GM21367 (cell line): ENCODE measurements around the gene QPRT.
"Not testable (repeated sequence)": the region's sequence is repeated elsewhere in the genome, so short reads cannot be mapped to it uniquely, and the experiment has no call there.

ENCODE experiments used
- ATAC-seq: cut with Tn5 transposase; IDR thresholded peaks from one replicate; pipeline ENCODE4 v1.9.1; 2021; ENCODE audit not compliant: unreplicated experiment

Gene QPRT

GRCh38 chr16:29678691-29679267 is at the start of gene QPRT:
Gene QPRT (plus strand): TSS chr16:29679180. CDS start chr16:29679198, 18 bp downstream.
- no peak for ATAC-seq

- not testable (repeated sequence) for ATAC-seq
These were observed 49.7 kb upstream of the QPRT start for GRCh38 chr16:29629318-29629717.

DNA sequence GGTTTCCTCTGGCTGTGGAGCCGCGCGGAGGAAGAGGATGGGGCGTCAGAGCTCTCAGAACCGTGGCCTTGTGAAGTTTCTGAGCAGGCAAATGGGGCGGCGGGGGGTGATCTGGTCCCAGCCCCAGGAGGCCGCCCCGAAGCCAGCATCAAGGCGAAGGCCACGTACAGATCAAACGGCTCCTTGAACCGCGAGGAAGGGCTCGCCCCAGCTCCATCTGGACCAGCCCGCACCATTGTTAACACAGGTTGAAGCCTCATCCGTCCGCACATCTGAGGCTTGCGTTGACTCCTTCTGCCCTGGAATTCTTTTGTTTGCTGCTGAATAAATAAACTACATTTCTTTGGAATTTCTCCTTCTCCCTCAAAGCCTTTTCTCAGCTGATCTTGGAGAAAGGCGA is 47.3 kb upstream of the QPRT start:
- not testable (repeated sequence) for ATAC-seq

DNA sequence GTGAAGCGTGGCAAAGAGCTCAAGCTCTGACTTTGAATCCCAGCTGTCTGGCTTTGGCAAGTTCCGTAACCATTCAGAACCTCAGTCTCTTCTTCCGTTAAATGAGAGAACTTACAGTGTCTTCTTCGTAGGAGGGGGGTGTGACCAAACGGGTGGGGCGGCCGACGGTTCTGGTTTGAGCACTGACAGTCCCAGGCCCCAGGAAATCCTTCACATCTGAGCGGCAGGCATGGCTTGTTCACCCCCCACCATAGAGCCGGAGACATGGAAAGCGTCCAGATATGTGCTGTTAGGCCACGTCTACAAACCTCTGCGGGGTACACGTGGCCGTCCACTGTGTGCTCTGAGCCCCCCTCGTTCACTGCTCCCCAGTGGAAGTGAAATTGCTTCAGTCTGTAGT is 43.1 kb upstream of the QPRT start:
- ATAC-seq: not testable (repeated sequence)

DNA sequence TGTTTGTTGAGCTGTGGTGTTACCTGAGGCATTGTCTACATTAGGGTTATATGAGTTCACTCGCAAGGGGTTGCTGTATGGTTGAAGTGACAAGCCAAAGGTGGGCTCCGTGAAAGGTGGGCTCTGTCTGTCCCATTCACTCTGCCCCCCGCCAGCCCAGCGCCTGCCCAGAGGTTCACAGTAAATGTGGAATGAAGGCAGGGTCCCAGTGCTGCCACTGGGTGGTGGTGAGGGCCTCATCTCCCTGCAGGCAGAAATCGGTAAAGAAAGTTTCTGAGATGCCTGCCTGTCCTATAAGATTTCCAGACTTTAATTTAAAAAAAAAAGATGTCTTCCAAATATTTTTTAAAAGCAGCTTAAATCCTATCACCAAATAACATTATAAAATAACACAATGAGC is 42.6 kb upstream of the QPRT start:
- not testable (repeated sequence) for ATAC-seq

DNA sequence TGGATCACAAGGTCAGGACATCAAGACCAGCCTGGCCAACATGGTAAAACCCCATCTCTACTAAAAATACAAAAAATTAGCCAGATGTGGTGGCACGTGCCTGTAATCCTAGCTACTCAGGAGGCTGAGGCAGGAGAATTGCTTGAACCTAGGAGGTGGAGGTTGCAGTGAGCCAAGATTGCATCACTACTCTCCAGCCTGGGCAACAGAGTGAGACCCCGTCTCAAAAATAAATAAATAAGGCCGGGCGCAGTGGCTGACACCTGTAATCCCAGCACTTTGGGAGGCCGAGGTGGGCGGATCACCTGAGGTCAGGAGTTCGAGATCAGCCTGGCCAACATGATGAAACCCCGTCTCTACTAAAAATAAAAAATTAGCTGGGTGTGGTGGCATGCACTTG is 40.2 kb upstream of the QPRT start:
- not testable (repeated sequence) for ATAC-seq

- no peak for ATAC-seq
These were observed 37.4 kb upstream of the QPRT start for GRCh38 chr16:29641561-29641960.

- ATAC-seq: no peak
These were observed 35.4 kb upstream of the QPRT start for GRCh38 chr16:29643596-29643995.

DNA sequence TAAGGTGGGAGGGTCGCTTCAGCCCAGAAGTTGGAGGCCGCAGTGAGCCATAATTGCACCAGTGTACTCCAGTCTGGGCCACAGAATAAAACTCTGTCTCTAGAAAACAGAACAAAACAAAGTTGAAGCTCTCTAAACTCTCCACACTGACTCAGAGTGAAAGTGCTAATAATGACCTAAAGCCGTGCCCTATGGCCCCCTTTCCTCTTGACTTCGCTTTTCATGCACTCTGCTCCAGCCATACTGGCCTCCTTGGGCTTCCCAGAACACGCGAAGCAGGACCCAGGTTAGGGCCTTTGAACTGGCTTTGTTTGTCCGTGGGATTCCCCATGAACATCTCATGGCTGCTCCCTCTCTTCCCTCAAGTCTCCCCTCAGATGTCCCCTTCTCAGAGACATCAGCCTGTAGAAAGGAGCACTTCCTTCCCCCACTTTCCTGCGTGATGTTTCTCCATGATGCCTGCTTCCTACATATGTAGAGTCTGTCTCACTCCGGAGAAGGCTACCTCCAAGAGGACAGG is 34.6 kb upstream of the QPRT start:
- peak; percentile 52 for ATAC-seq

GRCh38 chr16:29644973-29645693 is 33.8 kb upstream of the QPRT start:
- ATAC-seq: no peak

DNA sequence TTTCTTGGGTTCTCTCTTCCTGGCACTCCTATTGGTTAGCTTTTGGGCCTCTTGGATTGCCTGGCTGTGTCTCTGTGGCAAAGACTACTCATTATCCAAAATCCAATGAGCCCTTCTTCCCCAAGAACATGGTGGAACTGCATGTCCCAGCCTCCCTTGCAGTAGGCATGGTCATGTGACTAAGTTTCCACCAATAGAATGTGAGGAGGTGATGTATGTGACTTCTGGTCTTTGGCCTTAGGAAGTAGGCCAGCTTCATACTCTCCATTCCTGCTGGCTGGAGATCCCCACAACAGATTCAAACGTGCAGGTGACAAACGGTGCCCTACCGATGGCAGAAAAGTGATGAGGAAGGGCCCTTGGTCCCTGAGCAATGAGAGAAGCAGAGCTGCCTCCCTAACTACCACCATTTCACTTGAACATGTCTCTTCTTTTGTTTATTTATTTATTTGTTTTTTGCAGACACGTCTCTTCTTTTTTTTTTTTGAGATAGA is 33.2 kb upstream of the QPRT start:
- ATAC-seq: no peak

DNA sequence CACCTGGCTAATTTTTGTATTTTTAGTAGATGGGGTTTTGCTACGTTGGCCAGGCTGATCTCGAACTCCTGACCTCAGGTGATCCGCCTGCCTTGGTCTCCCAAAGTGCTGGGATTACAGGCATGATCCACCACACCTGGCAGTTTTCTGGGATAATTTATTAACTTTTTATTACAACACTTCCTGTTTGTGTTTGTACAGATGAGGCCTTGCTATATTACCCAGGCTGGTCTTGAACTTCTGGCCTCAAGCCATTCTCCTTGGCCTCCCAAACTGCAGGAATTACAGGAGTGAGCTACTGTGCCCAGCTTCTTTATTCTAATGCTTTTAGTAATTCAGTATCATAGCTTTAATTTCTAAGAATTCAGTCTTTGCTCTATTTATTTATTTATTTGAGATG is 32.0 kb upstream of the QPRT start:
- no peak for ATAC-seq

DNA sequence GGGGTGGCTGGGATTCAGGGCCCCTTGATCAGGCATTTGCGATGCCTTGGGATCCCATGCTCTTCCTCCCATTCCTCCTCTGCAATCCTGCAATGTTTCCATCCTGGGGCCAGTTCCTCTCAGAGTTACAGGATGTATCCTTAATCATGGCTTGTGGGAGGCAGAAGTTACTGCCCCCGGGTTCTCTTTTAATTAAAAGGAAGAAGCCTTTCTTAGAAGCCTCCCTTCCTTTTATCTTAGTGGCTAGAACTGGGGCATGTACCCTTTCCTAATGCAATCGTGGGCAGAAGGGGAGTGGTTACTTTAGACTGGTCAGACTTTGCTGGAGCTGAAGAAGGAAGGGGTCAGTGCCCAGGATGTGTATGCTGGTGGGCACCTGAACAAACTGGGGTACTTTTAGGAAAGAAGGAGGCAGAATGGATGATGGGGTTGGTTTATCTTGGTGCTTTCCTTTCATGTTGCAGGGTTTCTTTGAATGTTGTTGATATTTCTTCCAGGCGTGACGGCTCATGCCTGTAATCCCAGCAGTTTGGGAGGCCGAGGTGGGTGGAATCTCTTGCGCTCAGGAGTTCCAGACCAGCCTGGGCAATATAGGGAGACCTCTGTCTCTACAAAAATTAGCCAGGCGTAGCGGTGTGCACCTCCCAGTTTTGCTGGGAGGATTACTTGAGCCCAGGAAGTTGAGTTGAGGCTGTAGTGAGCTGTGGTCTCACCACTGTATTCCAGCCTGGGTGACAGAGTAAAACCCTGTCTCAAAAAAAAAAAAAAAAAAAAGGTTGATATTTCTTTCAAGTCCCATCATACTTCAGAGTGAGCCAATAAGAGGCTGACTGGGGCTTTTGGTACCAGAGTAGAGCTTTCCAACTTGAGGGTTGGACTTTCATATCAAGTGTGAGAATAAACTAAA is 29.1 kb upstream of the QPRT start:
- ATAC-seq: no peak

GRCh38 chr16:29650771-29651170 is 28.2 kb upstream of the QPRT start:
- ATAC-seq: no peak

DNA sequence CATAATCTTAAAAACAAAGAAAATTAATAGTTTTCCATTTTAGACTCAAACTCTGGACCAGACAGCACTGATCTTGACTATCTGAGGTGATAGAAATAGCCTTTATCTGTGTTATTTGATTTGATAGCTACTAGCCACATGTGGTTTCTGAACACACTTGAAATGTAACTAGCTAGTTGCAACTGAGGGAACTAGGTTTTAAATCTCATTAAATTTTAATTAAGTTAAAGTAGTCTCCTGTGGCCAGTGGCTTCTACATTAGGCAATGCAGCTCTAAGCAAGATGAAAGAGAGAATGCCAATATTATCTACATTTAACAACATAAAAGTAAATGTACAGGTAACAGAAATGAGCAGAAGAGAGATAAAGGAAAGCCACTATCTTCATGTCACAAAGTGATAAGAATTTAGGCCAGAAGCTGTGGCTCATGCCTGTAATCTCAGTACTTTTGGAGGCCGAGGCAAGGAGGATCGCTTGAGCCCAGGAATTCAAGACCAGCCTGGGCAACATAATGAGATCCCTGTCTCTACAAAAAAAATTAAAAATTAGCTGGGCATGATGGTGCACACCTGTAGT is 27.1 kb upstream of the QPRT start:
- no peak for ATAC-seq

DNA sequence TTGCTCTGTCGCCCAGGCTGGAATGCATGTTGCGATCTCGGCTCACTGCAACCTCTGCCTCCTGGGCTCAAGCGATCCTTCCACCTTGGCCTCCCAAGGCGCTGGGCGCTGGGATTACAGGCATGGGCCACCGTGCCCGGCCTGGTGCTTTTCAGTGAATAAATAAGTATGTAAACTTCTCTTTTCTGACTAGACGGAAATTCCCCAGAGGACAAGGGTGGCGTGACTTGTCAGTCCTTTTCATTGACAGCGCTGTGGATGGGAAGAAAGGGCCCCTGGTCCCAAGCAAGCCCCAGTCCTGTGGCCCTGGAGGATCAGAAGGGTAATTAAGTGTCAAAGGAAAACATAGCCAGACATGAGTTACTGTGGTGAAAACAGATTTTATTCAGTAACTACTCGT is 25.5 kb upstream of the QPRT start:
- no peak for ATAC-seq

- not testable (repeated sequence) for ATAC-seq
These were observed 25.1 kb upstream of the QPRT start for GRCh38 chr16:29653890-29654289.

- ATAC-seq: no peak
These were observed 22.1 kb upstream of the QPRT start for GRCh38 chr16:29656688-29657523.

DNA sequence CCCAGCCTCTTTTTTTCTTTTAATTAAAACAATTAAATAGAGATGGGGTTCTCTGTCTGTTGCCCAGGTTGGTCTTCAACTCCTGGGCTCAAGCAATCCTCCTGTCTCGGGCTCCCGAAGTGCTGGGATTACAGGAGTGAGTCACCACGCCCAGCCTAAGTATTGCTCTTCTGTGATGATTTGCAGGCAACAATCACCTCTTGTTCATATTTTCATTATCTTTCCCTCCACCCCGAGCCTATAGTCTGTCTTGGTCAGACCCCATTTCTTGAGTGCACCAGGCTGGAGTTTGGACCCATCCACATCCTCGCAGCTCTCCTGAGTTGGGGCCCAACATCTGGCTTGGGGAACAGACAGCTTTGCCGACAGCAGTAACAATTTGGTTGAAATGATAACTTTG is 20.3 kb upstream of the QPRT start:
- ATAC-seq: no peak
